ENCODE results near the gene EHF. TPM values are rescaled to one million over a fixed set of nuclear protein-coding genes. Genes with fewer than 3 reads are reported as not detected.
"Not testable (repeated sequence)": the region's sequence is repeated elsewhere in the genome, so short reads cannot be mapped to it uniquely, and the experiment has no call there.

EHF gene
- total RNA-seq, 1 donor from 2014 or later = 1.2 TPM

GRCh38 chr11:34680206-34680605, 59.3 kb downstream of the EHF start:
- Mint-ChIP-seq H3K4me3 (no peak overlapping the region), H3K36me3 (no peaks in the 10 kb centered on the region), H3K27ac (no peak overlapping the region), H3K9me3 (no peaks in the 10 kb centered on the region), H3K4me1 (peaks cover 2% of the 10 kb centered on the region), H3K27me3 (ENCODE audit: low read depth) (peaks cover 19% of the 10 kb centered on the region)
- no peak for DNase-seq (ENCODE audit: low spot score in 2 of 2, unreplicated experiment in 2 of 2)
- TF ChIP-seq CTCF (IDR thresholded peaks at IDR 0.05; ENCODE audit: unreplicated experiment) = no peak

GRCh38 chr11:34680918-34681586, 60.2 kb downstream of the EHF start:
- no peak overlapping the region for H3K27ac Mint-ChIP-seq
- no peaks in the 10 kb centered on the region for H3K36me3 Mint-ChIP-seq
- H3K27me3 Mint-ChIP-seq (ENCODE audit: low read depth) = peaks cover 15% of the 10 kb centered on the region
- no peak for TF ChIP-seq CTCF (IDR thresholded peaks at IDR 0.05; ENCODE audit: unreplicated experiment)
- DNase-seq (ENCODE audit: low spot score in 2 of 2, unreplicated experiment in 2 of 2) = no peak
- peaks cover 4% of the 10 kb centered on the region for H3K4me1 Mint-ChIP-seq
- H3K4me3 Mint-ChIP-seq = no peak overlapping the region
- H3K9me3 Mint-ChIP-seq = no peaks in the 10 kb centered on the region

GRCh38 chr11:34682825-34683224, 61.9 kb downstream of the EHF start:
- peaks cover 4% of the 10 kb centered on the region for H3K4me1 Mint-ChIP-seq
- DNase-seq (ENCODE audit: low spot score in 2 of 2, unreplicated experiment in 2 of 2) = no peak

GRCh38 chr11:34683396-34683795, 62.5 kb downstream of the EHF start:
- no peak for TF ChIP-seq CTCF (IDR thresholded peaks at IDR 0.05; ENCODE audit: unreplicated experiment)
- DNase-seq (ENCODE audit: low spot score in 2 of 2, unreplicated experiment in 2 of 2) = no peak
- peaks cover 4% of the 10 kb centered on the region for H3K4me1 Mint-ChIP-seq
- no peaks in the 10 kb centered on the region for H3K36me3 Mint-ChIP-seq
- no peak overlapping the region for H3K27ac Mint-ChIP-seq
- no peak overlapping the region for H3K4me3 Mint-ChIP-seq
- no peaks in the 10 kb centered on the region for H3K9me3 Mint-ChIP-seq
- H3K27me3 Mint-ChIP-seq (ENCODE audit: low read depth) = peaks cover 8% of the 10 kb centered on the region

More at GRCh38 chr11:34682825-34683224, 61.9 kb downstream of the EHF start:
- TF ChIP-seq CTCF (IDR thresholded peaks at IDR 0.05; ENCODE audit: unreplicated experiment) = no peak
- Mint-ChIP-seq H3K36me3 (no peaks in the 10 kb centered on the region), H3K27me3 (ENCODE audit: low read depth) (peaks cover 8% of the 10 kb centered on the region), H3K27ac (no peak overlapping the region), H3K4me3 (no peak overlapping the region), H3K9me3 (no peaks in the 10 kb centered on the region)

GRCh38 chr11:34685864-34686263, 65.0 kb downstream of the EHF start:
- Mint-ChIP-seq H3K4me1 (peaks cover 4% of the 10 kb centered on the region), H3K27me3 (ENCODE audit: low read depth) (peaks cover 2% of the 10 kb centered on the region), H3K27ac (no peak overlapping the region)

GRCh38 chr11:34692299-34692698, 71.4 kb downstream of the EHF start:
- peak overlapping the region; percentile 91 for H3K4me3 Mint-ChIP-seq
- H3K9me3 Mint-ChIP-seq = peaks cover 32% of the 10 kb centered on the region
- H3K36me3 Mint-ChIP-seq = peaks cover 32% of the 10 kb centered on the region
- H3K27ac Mint-ChIP-seq = peak overlapping the region; percentile 95
- DNase-seq (ENCODE audit: low spot score in 2 of 2, unreplicated experiment in 2 of 2) = peak in 1 of 2 experiments; percentile 42
- not testable (repeated sequence) for H3K27me3 Mint-ChIP-seq (ENCODE audit: low read depth); H3K4me1 Mint-ChIP-seq

More at GRCh38 chr11:34685864-34686263, 65.0 kb downstream of the EHF start:
- H3K9me3 Mint-ChIP-seq = no peaks in the 10 kb centered on the region
- no peaks in the 10 kb centered on the region for H3K36me3 Mint-ChIP-seq
- H3K4me3 Mint-ChIP-seq = no peak overlapping the region
- TF ChIP-seq CTCF (IDR thresholded peaks at IDR 0.05; ENCODE audit: unreplicated experiment) = no peak
- no peak for DNase-seq (ENCODE audit: low spot score in 2 of 2, unreplicated experiment in 2 of 2)

Data from mesothelial cell of epicardium (in vitro differentiated cells).